GM12873 (cell line): ENCODE measurements around the gene PRR7.

Experiments
- CTCF ChIP-seq: IDR thresholded peaks from 2 replicates; pipeline ENCODE4 v1.5.1; 2012; ENCODE audit warnings: low read depth, mild to moderate bottlenecking, moderate library complexity, low read length, control low read depth; ENCODE audit not compliant: insufficient read depth; ENCODE audit errors: missing control alignments

Gene PRR7

GRCh38 chr5:177446200-177447065 is at the start of gene PRR7:
TSS of gene PRR7 (plus strand) at chr5:177446814. CDS start at chr5:177455068, 8,254 bp downstream.
- no peak for TF ChIP-seq CTCF

GRCh38 chr5:177397875-177398390 is 48.7 kb upstream of the PRR7 start:
- no peak for TF ChIP-seq CTCF

- no peak for TF ChIP-seq CTCF
These were observed 46.4 kb upstream of the PRR7 start, which contains the start of gene PFN3 for GRCh38 chr5:177399997-177400868. TSS of gene PFN3 (minus strand) at chr5:177400661. CDS start at chr5:177400576, 85 bp downstream.

GRCh38 chr5:177402271-177403043 is 44.2 kb upstream of the PRR7 start:
- TF ChIP-seq CTCF, result peak; percentile 55

GRCh38 chr5:177403102-177403791 is 43.4 kb upstream of the PRR7 start:
- TF ChIP-seq CTCF, result peak; percentile 9

GRCh38 chr5:177403792-177404640 is 42.6 kb upstream of the PRR7 start:
- TF ChIP-seq CTCF, result peak; percentile 88
